RWPE2 (cell line): Measurements from ENCODE around the gene EIF3A.

Experiments used
- ATAC-seq: fragments of 200-7000 bp; cut with Tn5 transposase; 3 replicates; pipeline ENCODE4 v1.9.1; 2021; ENCODE audit warnings: low read depth
- DNase-seq: peaks from one replicate; pipeline ENCODE4 v3.0.0-alpha.2; 2020; ENCODE audit warnings: low spot score
- H3K27ac ChIP-seq: fragments of 450-650 bp; 2 replicates; pipeline ENCODE4 v1.5.1; 2017; ENCODE audit warnings: mild to moderate bottlenecking; ENCODE audit not compliant: poor library complexity, severe bottlenecking
- H3K27me3 ChIP-seq: fragments of 250-450 bp; sonication (Bioruptor Pico); 2 replicates; pipeline ENCODE4 v1.5.1; 2021; ENCODE audit warnings: mild to moderate bottlenecking, moderate library complexity; ENCODE audit not compliant: insufficient read depth, poor library complexity, severe bottlenecking
- H3K36me3 ChIP-seq: fragments of 250-450 bp; sonication (Bioruptor Pico); 2 replicates; pipeline ENCODE4 v1.5.1; 2020; ENCODE audit warnings: low read depth, mild to moderate bottlenecking, moderate library complexity
- H3K4me1 ChIP-seq: fragments of 250-450 bp; sonication (Bioruptor Pico); 2 replicates; pipeline ENCODE4 v1.5.1; 2021; ENCODE audit warnings: mild to moderate bottlenecking, moderate library complexity; ENCODE audit not compliant: insufficient read depth, poor library complexity, severe bottlenecking
- H3K4me3 ChIP-seq: fragments of 250-450 bp; sonication (Bioruptor Pico); 2 replicates; pipeline ENCODE4 v1.5.1; 2021; ENCODE audit warnings: mild to moderate bottlenecking, moderate library complexity; ENCODE audit not compliant: severe bottlenecking
- H3K9me3 ChIP-seq: fragments of 250-450 bp; sonication (Bioruptor Pico); 2 replicates; pipeline ENCODE4 v1.5.1; 2021; ENCODE audit warnings: mild to moderate bottlenecking, moderate library complexity; ENCODE audit not compliant: severe bottlenecking
- CTCF ChIP-seq: fragments of 450-650 bp; IDR thresholded peaks from one replicate; pipeline ENCODE4 v1.5.1; 2017; ENCODE audit warnings: mild to moderate bottlenecking, moderate library complexity; ENCODE audit not compliant: poor library complexity, severe bottlenecking

EIF3A gene

GRCh38 chr10:119087271-119087882 is 6.8 kb upstream of the EIF3A start:
- no peaks in the 10 kb centered on the region for H3K27me3 ChIP-seq
- no peaks in the 10 kb centered on the region for H3K36me3 ChIP-seq
- no peaks in the 10 kb centered on the region for H3K9me3 ChIP-seq
- H3K4me1 ChIP-seq: peaks cover 8% of the 10 kb centered on the region
- DNase-seq (no peak), ATAC-seq (no peak)
- no peak for TF ChIP-seq CTCF
- H3K27ac ChIP-seq: no peak overlapping the region
- H3K4me3 ChIP-seq: no peak overlapping the region

- Histone ChIP-seq H3K9me3 (no peaks in the 10 kb centered on the region), H3K4me3 (no peak overlapping the region), H3K4me1 (peaks cover 4% of the 10 kb centered on the region), H3K36me3 (0 out of 2 replicates have a peak, but pooled peaks cover under 1% of the 10 kb centered on the region), H3K27ac (no peak overlapping the region), H3K27me3 (no peaks in the 10 kb centered on the region)
- DNase-seq (no peak), ATAC-seq (no peak)
- no peak for TF ChIP-seq CTCF
Measured at GRCh38 chr10:119084896-119085295, 4.3 kb upstream of the EIF3A start.

- Histone ChIP-seq H3K4me1 (peaks cover 18% of the 10 kb centered on the region), H3K4me3 (peak overlapping the region; percentile 87), H3K9me3 (no peaks in the 10 kb centered on the region), H3K36me3 (peaks cover 39% of the 10 kb centered on the region), H3K27ac (peak overlapping the region; percentile 85), H3K27me3 (no peaks in the 10 kb centered on the region)
- DNase-seq: peak; percentile 75
- TF ChIP-seq CTCF: no peak
- ATAC-seq: peak; percentile 84
Measured at GRCh38 chr10:119079599-119080520, 757 bp downstream of the EIF3A start.

GRCh38 chr10:119078422-119079179 is 2.0 kb downstream of the EIF3A start:
- ATAC-seq: no peak
- peak overlapping the region; percentile 85 for H3K27ac ChIP-seq

More at GRCh38 chr10:119078422-119079179, 2.0 kb downstream of the EIF3A start:
- no peak for TF ChIP-seq CTCF
- DNase-seq: no peak
- H3K27me3 ChIP-seq: no peaks in the 10 kb centered on the region
- H3K4me3 ChIP-seq: peak overlapping the region; percentile 87
- peaks cover 18% of the 10 kb centered on the region for H3K4me1 ChIP-seq
- peaks cover 49% of the 10 kb centered on the region for H3K36me3 ChIP-seq
- no peaks in the 10 kb centered on the region for H3K9me3 ChIP-seq
